ENCODE results near the gene DENR.
"Not testable (repeated sequence)": the region's sequence is repeated elsewhere in the genome, so short reads cannot be mapped to it uniquely, and the experiment has no call there.

The DENR gene

DNA sequence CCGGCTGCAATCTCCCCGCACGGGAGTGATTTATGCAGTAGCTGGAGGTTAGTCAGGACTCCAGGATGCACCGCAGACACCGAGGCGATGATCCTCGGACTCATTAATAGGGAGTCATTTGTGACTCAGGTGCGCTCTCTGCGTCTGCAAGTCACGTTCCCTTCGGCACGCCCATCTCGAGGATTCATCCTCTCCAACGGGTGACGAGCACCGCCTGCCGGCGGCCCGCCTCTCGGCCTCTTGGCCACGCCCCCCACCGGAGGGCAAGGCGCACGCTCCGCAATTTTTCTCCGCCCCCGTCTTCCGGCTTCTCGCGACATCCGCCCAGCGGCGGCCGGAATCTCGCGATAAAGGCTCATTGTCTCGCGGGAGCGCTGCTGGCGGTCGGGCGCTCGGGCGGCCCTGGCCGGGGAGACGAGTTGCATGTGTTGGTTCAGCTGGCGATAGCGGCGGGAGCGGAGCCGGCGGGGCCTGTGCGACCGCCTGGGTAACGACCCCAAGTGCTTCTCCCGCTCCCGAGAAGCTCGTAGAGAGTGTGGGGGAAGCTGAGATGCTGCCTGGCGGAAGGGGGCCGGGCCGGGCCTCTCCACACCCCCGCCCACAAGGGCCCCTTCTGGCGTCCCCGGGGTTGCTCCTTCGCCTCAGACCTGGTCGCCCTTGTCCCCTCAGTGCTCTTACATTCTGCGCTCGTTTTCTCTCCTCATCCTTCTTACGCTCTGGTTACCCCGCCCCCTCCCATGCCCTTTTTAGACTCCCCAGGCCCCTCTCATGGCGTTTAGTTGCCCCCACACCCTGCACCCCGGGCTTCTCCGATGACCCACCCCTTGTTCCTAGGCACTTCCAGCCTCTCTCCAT lies at the start of gene DENR:
Gene DENR (plus strand): TSS at position 361 of the 855 bp plus-strand sequence. CDS start 878 bp downstream, outside the sequence.
- FAIRE-seq = no peak

GRCh38 chr12:122702890-122703611 lies 49.6 kb upstream of the DENR start, which contains the start of gene HCAR2:
HCAR2 (minus strand) TSS chr12:122703357; CDS start chr12:122703283, 74 bp downstream.
- not testable (repeated sequence) for FAIRE-seq

- not testable (repeated sequence) for FAIRE-seq
These were observed 48.8 kb upstream of the DENR start for GRCh38 chr12:122703841-122704240.

DNA sequence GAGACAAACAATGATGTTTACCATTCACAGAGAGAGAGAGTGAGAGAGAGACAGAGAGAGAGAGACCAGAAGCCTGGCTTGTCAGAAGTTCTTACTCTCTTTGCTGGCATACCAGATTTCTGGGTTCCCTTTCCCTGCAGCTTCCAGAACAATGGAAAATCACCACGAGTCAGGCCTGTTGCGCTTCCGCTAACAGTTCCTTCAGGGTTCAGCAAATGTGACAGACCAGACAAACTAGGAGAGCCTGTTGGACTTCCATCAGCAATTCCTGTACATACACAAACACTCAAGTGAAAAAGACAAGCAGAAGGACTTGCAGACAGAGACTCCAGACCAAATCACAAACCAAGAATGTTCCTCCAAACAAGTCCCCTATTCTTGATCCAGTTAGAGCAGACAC lies 43.3 kb upstream of the DENR start:
- not testable (repeated sequence) for FAIRE-seq

DNA sequence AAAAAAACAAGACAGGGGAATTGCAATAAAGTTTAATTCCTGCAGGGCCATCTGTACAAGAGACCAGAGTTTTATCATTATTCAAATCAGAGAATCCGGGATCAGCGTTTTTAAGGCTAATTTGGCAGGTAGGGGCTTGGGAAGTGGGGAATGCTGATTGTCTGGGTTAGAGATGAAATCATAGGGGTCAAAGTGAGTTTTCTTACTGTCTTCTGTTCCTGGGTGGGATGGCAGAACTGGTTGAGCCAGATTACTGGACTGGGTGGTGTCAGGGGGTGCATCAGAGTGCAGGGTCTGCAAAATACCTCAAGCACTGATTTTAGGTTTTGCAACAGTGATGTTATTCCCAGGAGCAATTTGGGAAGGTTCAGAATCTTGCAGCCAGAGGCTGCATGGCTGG lies 42.3 kb upstream of the DENR start:
- not testable (repeated sequence) for FAIRE-seq

DNA sequence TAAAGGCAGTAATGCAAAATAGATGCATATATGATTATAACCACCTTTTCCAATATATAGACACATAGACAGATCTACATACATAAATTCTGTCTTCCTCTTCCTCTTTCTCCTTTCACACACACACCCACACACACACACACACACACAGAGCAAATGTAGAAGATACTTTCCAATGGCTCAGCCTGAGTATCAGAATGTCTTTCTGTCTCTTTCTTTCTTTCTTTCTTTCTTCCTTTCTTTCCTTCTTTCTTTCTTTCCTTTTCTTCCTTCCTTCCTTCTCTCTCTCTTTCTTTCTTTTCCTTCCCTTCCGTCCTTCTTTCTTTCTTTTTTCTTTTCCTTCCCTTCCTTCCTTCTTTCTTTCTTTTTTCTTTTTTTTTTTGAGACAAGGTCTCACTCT lies 41.4 kb upstream of the DENR start:
- not testable (repeated sequence) for FAIRE-seq

DNA sequence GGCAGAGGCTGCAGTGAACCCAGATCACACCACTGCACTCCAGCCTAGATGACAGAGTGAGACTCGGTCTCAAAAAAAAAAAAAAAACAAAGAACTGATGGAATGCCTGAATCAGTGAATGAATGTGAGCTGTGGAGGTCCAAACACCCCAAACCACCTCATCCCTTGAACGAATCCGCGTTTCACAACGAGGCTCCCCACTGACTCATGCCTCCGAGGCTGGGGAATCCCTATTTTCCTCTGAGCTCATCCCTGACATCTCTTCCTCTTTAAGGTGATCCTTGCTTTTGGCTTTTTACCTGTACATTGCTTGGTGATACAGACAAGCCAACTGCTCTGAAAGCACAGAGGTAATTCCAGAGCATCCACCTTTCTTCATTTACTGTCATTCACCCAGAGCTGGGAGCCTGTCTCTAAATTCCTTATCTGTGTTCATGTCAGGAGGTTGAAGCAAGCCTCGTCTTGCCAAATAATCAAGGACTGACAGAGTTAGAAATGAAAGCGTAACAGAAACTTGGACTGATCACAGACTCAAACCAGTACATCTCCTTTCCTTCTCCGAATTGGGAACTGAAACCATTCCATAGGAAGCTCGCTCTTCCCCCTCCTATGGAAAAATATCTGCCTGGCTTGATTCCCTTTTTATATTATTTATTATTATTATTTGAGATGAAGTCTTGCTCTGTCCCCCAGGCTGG lies 39.0 kb upstream of the DENR start:
- FAIRE-seq = not testable (repeated sequence)

DNA sequence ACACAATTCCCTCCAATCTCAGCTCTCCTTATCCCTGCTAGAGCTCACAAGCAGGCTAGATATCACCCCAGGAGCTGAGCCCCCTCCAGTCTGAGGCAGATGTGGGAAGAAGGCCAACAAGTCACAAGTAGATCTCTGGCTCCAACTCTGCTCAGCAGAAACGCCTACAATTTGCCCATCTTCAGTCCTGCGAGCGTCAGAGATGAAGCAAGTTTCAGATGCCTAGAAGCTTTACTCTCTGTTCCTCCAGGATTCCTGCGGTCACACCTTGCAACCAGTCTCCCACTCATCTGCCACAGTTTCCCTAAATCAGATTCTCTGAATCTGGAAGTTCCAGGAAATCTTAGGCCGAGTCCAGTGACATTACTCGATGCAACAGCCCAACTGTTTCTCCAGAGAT lies 37.4 kb upstream of the DENR start:
- FAIRE-seq = not testable (repeated sequence)

DNA sequence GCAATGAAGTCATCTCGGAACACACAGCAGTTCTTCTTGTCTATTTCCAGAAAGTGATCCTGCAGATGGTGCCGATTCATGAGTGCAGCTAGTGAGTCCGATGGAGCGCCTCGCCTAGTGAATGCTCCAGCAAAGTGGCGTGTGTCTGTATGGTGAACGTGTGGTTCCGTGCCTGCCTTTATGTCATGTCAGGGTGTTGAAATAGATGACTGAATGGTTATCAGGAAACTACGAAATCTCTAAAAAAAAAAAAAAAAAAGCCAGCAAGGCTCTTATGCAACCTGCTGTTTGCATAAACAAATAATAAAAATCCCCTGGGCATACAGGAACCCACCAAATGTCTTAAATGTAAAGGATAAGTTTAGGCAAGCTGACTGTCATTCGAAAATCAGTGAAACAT lies 36.0 kb upstream of the DENR start, which contains the start of gene HCAR3:
Gene HCAR3 (minus strand): TSS at position 154 of the 400 bp plus-strand sequence. CDS start 74 bp downstream, at position 80.
- not testable (repeated sequence) for FAIRE-seq

DNA sequence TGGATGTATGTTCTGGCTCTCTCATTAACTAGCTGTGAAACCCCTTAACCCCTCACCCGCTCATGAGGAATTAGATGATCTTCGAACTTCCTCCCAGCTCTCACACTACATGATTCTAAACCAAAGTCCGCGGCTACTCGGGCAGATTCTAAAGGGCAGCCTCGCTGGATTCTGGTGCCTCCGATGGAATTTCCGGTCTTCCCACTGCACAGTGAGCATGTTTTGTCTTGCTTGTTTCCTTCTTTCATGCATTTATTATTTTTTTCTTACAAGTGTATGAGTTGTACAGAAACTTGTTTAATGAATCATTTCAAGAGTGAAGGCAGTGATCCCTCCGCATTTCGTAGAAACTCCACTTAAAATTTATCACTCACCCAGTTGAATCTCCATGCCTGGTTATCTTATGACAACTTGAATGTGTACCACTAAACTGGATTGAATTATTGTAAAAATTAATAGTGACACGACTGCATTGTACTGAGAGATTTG lies 31.5 kb upstream of the DENR start:
- FAIRE-seq = no peak

- FAIRE-seq = no peak
These were observed 30.2 kb upstream of the DENR start for GRCh38 chr12:122722387-122722786.

GRCh38 chr12:122724641-122725243 lies 27.9 kb upstream of the DENR start:
- no peak for FAIRE-seq

DNA sequence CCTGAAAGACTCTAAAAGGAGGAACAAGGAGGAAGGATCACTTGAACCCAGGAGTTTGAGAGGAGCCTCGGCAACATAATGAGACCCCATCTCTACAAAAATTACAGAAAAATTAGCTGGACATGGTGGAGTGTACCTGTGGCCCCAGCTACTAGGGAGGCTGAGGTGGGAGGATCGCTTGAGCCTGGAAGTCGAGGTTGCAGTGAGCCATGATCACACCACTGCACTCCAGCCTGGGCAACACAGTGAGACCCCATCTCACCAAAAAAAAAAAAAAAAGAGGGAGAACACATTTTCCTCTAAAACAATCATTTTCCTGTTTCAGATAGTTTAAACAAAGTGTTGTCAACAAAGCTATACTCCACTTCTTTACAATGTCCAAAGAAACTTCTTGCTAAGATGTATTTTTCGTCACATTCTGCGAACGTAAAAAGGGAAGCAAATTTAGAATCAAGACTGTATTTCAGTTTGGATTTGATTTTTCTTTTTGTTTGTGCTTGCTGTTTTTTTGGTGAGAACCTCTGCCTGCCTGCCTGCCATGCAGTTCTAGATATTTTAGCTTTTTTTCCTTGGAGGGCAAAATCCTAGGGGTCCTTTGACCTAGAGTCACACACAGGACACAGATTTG lies 27.1 kb upstream of the DENR start:
- FAIRE-seq = no peak

DNA sequence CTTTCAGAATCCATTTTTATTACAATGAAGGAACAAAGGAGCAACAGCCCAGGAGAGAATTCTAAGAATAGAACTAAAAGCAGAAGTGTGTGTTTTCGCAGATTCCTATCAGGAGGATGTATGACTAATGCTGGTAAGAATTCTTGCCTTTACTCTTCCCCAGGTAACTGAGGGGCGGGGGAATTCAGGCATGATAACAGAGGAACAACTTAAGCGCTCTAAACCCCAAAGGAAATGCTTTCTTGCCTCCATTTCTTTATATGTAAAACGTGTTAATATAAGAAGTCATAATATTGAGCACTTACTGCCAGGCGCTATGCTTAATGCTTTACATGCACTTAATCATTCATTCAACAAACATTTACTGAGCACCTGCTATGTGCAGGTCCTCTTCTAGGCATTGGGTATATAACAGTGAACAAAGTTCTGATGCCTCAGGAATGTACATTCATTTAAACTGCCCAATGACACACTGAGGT lies 26.5 kb upstream of the DENR start:
- no peak for FAIRE-seq

GRCh38 chr12:122729583-122730214 lies 22.9 kb upstream of the DENR start:
- no peak for FAIRE-seq

GRCh38 chr12:122730215-122731014 lies 22.2 kb upstream of the DENR start, which contains the start of gene HCAR1:
HCAR1 (minus strand) TSS chr12:122730844; CDS start chr12:122730339, 505 bp downstream.
- no peak for FAIRE-seq

- no peak for FAIRE-seq
These were observed 20.5 kb upstream of the DENR start for GRCh38 chr12:122732170-122732569.

DNA sequence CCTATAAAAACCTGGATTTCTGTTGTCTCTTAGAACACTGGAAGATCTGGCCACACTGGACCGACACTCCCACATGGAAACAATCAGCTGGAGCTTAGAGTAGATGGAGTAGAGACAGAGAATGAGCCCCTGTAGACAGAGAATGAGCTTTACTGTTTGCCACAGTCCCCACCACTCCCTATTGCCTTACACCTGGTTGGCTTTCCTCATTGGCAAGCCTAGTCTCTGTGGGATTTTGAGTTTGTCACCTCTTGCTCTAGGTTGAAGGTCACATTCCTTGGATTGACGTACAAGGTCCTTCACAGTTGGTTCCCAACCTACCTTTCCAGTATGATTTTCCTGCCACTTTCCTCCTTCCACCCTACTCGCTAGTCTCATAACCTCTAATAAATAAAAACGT lies 20.0 kb upstream of the DENR start:
- no peak for FAIRE-seq

DNA sequence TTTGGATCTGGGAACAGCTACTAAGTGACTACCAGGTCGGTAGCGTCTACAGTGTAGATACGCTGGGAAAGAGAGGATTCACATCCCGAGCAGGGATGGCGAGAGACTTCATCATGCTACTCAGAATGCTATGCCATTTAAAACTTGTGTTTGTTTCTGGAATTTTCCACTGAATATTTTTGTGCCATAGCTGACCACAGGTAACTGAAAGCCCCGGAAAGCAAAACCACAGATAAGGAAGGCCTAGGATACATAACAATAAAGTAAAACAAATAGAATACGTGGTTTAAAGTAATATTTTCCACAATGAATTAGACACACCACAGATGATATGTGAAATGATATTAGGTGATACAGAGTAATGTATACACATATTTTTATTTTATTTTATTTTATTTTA lies 14.1 kb upstream of the DENR start:
- FAIRE-seq = no peak

- FAIRE-seq = no peak
These were observed 12.3 kb upstream of the DENR start for GRCh38 chr12:122740351-122740750.
